GM12878 (cell line): ENCODE measurements around the gene LDLRAD4. TPM values are rescaled to one million over a fixed set of nuclear protein-coding genes. Genes with fewer than 3 reads are reported as not detected.

Source experiments
- ATAC-seq: fragments of 200-7000 bp; cut with Tn5 transposase; 3 replicates; pipeline ENCODE4 v1.9.1; 2020; ENCODE audit warnings: mild to moderate bottlenecking, moderate library complexity
- BruUV-seq: library from RNA; stranded (reverse); fragments of 400-500 nt; replicated peaks from 2 replicates; lab custom pipeline; 2021; lab: Mats Ljungman, UMichigan
- CTCF ChIA-PET: fragments of 300-600 bp; sonication (Branson Sonifier 250); formaldehyde crosslinking; extraction: SDS; loops from one replicate; lab custom pipeline; 2021; ENCODE audit warnings: inconsistent platforms; lab: Yijun Ruan, JAX
- POLR2A ChIA-PET: fragments of 350-600 bp; formaldehyde crosslinking; extraction: SDS; loops from one replicate; lab custom pipeline; 2021; ENCODE audit warnings: inconsistent platforms; lab: Charles Lee
- RAD21 ChIA-PET: fragments of 300-600 bp; sonication (Branson Sonifier 250); formaldehyde crosslinking; loops from one replicate; lab custom pipeline; 2023; ENCODE audit warnings: antibody characterized with exemption; ENCODE audit not compliant: unreplicated experiment; lab: Charles Lee
- SMC1A ChIA-PET: fragments of 300-600 bp; sonication (Branson Sonifier 250); formaldehyde crosslinking; loops from one replicate; lab custom pipeline; 2023; ENCODE audit not compliant: unreplicated experiment, uncharacterized antibody; lab: Charles Lee
- DNase-seq: peaks from one replicate; pipeline ENCODE4 v3.0.0-alpha.2; 2011; ENCODE audit warnings: low read depth, low spot score
- FAIRE-seq: peaks from 3 replicates; lab custom pipeline; 2011; peaks lifted over from hg19 to GRCh38; lab: Jason Lieb, UNC
- H2AFZ ChIP-seq: 2 replicates; pipeline ENCODE4 v1.6.0; 2011; ENCODE audit warnings: low read depth, low read length, control low read depth; ENCODE audit not compliant: control insufficient read depth
- H3K27ac ChIP-seq: 2 replicates; pipeline ENCODE4 v1.5.1; 2011; ENCODE audit warnings: control low read depth; ENCODE audit not compliant: control insufficient read depth, insufficient read depth
- H3K27me3 ChIP-seq, 2 experiments: replicated peaks in 1 of 2; 2 replicates each; pipeline versions ENCODE4 v1.6.0 to v1.6.1; 2011; ENCODE audit warnings: low read length in 1 of 2; ENCODE audit not compliant: control insufficient read depth in 2 of 2, insufficient read depth in 2 of 2
- H3K36me3 ChIP-seq, 2 experiments: 2 replicates each; pipeline ENCODE4 v1.5.1; 2011; ENCODE audit warnings: low read length in 1 of 2; ENCODE audit not compliant: control insufficient read depth in 2 of 2, insufficient read depth in 2 of 2
- H3K4me1 ChIP-seq: 2 replicates; pipeline ENCODE4 v1.6.1; 2011; ENCODE audit warnings: mild to moderate bottlenecking, low read length, moderate library complexity, mixed read lengths; ENCODE audit not compliant: control insufficient read depth, insufficient read depth
- H3K4me2 ChIP-seq: 2 replicates; pipeline ENCODE4 v1.6.0; 2011; ENCODE audit warnings: control low read depth; ENCODE audit not compliant: control insufficient read depth, insufficient read depth
- H3K4me3 ChIP-seq: fragments of 200-600 bp; sonication (generic); 2 replicates; pipeline ENCODE4 v1.5.1; 2016
- H3K79me2 ChIP-seq: 2 replicates; pipeline ENCODE4 v1.6.0; 2011; ENCODE audit warnings: low read length; ENCODE audit not compliant: control insufficient read depth, insufficient read depth
- H3K9ac ChIP-seq: 2 replicates; pipeline ENCODE4 v1.8.0; 2011; ENCODE audit warnings: low read length, control low read depth, mixed read lengths; ENCODE audit not compliant: control insufficient read depth, insufficient read depth
- H3K9me3 ChIP-seq: replicated peaks from 3 replicates; pipeline ENCODE4 v1.5.1; 2011; ENCODE audit warnings: mild to moderate bottlenecking, low read length; ENCODE audit not compliant: control insufficient read depth, insufficient read depth
- H4K20me1 ChIP-seq: 2 replicates; pipeline ENCODE4 v1.6.0; 2011; ENCODE audit not compliant: control insufficient read depth, insufficient read depth
- ATF7 ChIP-seq: fragments of 450-650 bp; IDR thresholded peaks from 2 replicates; pipeline ENCODE4 v1.6.1; 2016; ENCODE audit warnings: low read depth, mild to moderate bottlenecking
- BRCA1 ChIP-seq: IDR thresholded peaks from 2 replicates; pipeline ENCODE4 v1.6.1; 2011; ENCODE audit warnings: low read depth, low read length, improper control_type of control experiment
- CHD2 ChIP-seq: IDR thresholded peaks from 2 replicates; pipeline ENCODE4 v1.6.1; 2011; ENCODE audit warnings: low read depth, low read length, improper control_type of control experiment, borderline replicate concordance
- CREM ChIP-seq: IDR thresholded peaks from 2 replicates; pipeline ENCODE4 v1.6.1; 2014; ENCODE audit warnings: antibody characterized with exemption, low read depth
- LARP7 ChIP-seq: fragments of 450-650 bp; IDR thresholded peaks from 2 replicates; pipeline ENCODE4 v1.6.1; 2017; ENCODE audit warnings: mild to moderate bottlenecking
- NRF1 ChIP-seq: conservative IDR thresholded peaks from 2 replicates; pipeline ENCODE4 v1.6.1; 2011; ENCODE audit warnings: mild to moderate bottlenecking, low read depth, low read length, improper control_type of control experiment
- PML ChIP-seq: IDR thresholded peaks from 2 replicates; pipeline ENCODE4 v1.6.1; 2012; ENCODE audit warnings: low read length, inconsistent platforms
- SMAD1 ChIP-seq: fragments of 450-650 bp; IDR thresholded peaks from 2 replicates; pipeline ENCODE4 v1.6.1; 2018; ENCODE audit warnings: mild to moderate bottlenecking, low read depth; ENCODE audit not compliant: partially characterized antibody
- SRF ChIP-seq, 2 experiments: IDR thresholded peaks; 2 replicates each; pipeline ENCODE4 v1.6.1; 2011; ENCODE audit warnings: low read depth in 2 of 2, low read length in 2 of 2, mild to moderate bottlenecking in 1 of 2, moderate library complexity in 1 of 2
- SUZ12 ChIP-seq: fragments of 200-600 bp; sonication (generic); IDR thresholded peaks from one replicate; pipeline ENCODE4 v1.6.1; 2018; ENCODE audit warnings: antibody characterized with exemption, mild to moderate bottlenecking; ENCODE audit not compliant: unreplicated experiment
- TBL1XR1 ChIP-seq: IDR thresholded peaks from 2 replicates; pipeline ENCODE4 v1.6.1; 2012; ENCODE audit warnings: low read depth, low read length, improper control_type of control experiment
- TCF3 ChIP-seq: IDR thresholded peaks from 2 replicates; pipeline ENCODE4 v1.6.1; 2012; ENCODE audit warnings: low read depth, mild to moderate bottlenecking, low read length, borderline replicate concordance; ENCODE audit not compliant: insufficient read depth
- ZNF207 ChIP-seq: fragments of 450-650 bp; IDR thresholded peaks from 2 replicates; pipeline ENCODE4 v1.6.1; 2014; ENCODE audit warnings: antibody characterized with exemption, mild to moderate bottlenecking, borderline replicate concordance
- ZNF384 ChIP-seq: IDR thresholded peaks from 2 replicates; pipeline ENCODE4 v1.6.1; 2012; ENCODE audit warnings: low read depth, mild to moderate bottlenecking, low read length, improper control_type of control experiment, borderline replicate concordance
- WGBS: methylation state at CpG from one replicate; pipeline ENCODE4 v1.1.6; 2016; ENCODE audit warnings: low lambda C conversion rate; ENCODE audit not compliant: insufficient replicate concordance, insufficient coverage; ENCODE audit errors: missing lambda C conversion rate; 5-methylcytosine and 5-hydroxymethylcytosine counted together
- in situ Hi-C: fragments of 300-500 bp; cut with MboI; formaldehyde crosslinking; loops from 9 replicates; pipeline ENCODE4 v1.14.3; 2018; ENCODE audit warnings: mixed read lengths
- intact Hi-C: fragments of 100-400 bp; cut with micrococcal nuclease; formaldehyde crosslinking; loops from one replicate; pipeline ENCODE4 v1.14.2; 2022; ENCODE audit not compliant: unreplicated experiment
- polyA plus RNA-seq, 11 experiments: library from polyadenylated mRNA; depleted of rRNA in 4 of 11; unstranded in 6 of 11; stranded (reverse) in 5 of 11; fragments of >200 nt; fragmentation: Nextera tagmentation in 4 of 11; fragmentation: Illumina TruSeq in 1 of 11; extraction: Ambion mirVana in 4 of 11; extraction: Trizol in 1 of 11; gene quantifications; 1 replicate in 1 of 11; 2 replicates in 10 of 11; pipeline versions ENCODE4 v1.2.1 to v1.2.3, GENCODE V29; 2011 to 2016; ENCODE audit warnings: inconsistent platforms in 2 of 11, missing spikeins in 2 of 11, low read depth in 1 of 11
- total RNA-seq, 4 experiments: library from RNA; depleted of rRNA in 3 of 4; stranded (reverse); fragments of >200 nt in 3 of 4; fragmentation: Illumina TruSeq in 1 of 4; extraction: Trizol in 1 of 4; gene quantifications; 2 replicates each; pipeline versions ENCODE4 v1.2.1 to v1.2.3, GENCODE V29; 2013 to 2021
- TF ChIP-seq, protein P1 (sequence below): IDR thresholded peaks from 2 replicates; pipeline ENCODE4 v1.6.1; 2012; ENCODE audit warnings: low read depth, low read length, improper control_type of control experiment
- TF ChIP-seq, protein P2 (sequence below): IDR thresholded peaks from 2 replicates; pipeline ENCODE4 v1.6.1; 2011; ENCODE audit warnings: mild to moderate bottlenecking, low read depth, low read length, moderate library complexity; ENCODE audit not compliant: insufficient replicate concordance
- TF ChIP-seq, protein P3 (sequence below): fragments of 450-650 bp; IDR thresholded peaks from 2 replicates; pipeline ENCODE4 v1.6.1; 2014; ENCODE audit warnings: mild to moderate bottlenecking
- TF ChIP-seq, protein P4 (sequence below): IDR thresholded peaks from 2 replicates; pipeline ENCODE4 v1.6.1; 2012; ENCODE audit warnings: low read depth, low read length, improper control_type of control experiment

Gene LDLRAD4
- total and polyA plus RNA-seq, 10 of the 15 experiments (the other 5 are each of a cell fraction or from before 2014, with no cell fraction given): 2.7 to 16.8 (median 11.2) TPM

DNA sequence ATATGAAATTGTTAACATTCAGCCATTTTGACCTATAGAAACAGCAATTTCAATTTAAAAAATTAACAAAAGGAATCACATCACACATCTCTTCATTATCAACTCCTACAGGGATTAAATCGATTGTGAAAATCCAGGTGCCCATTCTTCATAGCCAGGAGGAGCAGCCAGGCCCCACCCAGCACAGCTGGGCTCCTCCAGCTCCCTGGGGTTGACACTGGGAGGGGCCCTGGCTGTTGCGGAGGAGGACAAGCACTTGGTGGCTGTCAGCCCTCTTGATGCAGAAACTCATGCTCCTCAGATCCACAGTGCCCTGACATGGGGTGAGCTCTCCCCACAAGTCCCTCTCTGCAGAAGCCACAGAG, 408.0 kb downstream of the LDLRAD4 start:
- TF ChIP-seq CREM (no peak), SMAD1 (no peak), LARP7 (no peak), SUZ12 (no peak), CHD2 (no peak), NRF1 (no peak), TCF3 (no peak), TBL1XR1 (no peak), PML (no peak), BRCA1 (no peak), ATF7 (no peak), ZNF207 (no peak), SRF (IDR thresholded peaks at IDR 0.05; ENCODE audit: low read depth in 2 of 2, low read length in 2 of 2) (no peak), ZNF384 (no peak)
- TF ChIP-seq, protein P1, sequence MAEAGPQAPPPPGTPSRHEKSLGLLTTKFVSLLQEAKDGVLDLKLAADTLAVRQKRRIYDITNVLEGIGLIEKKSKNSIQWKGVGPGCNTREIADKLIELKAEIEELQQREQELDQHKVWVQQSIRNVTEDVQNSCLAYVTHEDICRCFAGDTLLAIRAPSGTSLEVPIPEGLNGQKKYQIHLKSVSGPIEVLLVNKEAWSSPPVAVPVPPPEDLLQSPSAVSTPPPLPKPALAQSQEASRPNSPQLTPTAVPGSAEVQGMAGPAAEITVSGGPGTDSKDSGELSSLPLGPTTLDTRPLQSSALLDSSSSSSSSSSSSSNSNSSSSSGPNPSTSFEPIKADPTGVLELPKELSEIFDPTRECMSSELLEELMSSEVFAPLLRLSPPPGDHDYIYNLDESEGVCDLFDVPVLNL: no peak
- TF ChIP-seq, protein P2, sequence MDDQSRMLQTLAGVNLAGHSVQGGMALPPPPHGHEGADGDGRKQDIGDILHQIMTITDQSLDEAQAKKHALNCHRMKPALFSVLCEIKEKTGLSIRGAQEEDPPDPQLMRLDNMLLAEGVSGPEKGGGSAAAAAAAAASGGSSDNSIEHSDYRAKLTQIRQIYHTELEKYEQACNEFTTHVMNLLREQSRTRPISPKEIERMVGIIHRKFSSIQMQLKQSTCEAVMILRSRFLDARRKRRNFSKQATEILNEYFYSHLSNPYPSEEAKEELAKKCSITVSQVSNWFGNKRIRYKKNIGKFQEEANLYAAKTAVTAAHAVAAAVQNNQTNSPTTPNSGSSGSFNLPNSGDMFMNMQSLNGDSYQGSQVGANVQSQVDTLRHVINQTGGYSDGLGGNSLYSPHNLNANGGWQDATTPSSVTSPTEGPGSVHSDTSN: no peak
- TF ChIP-seq, protein P3, sequence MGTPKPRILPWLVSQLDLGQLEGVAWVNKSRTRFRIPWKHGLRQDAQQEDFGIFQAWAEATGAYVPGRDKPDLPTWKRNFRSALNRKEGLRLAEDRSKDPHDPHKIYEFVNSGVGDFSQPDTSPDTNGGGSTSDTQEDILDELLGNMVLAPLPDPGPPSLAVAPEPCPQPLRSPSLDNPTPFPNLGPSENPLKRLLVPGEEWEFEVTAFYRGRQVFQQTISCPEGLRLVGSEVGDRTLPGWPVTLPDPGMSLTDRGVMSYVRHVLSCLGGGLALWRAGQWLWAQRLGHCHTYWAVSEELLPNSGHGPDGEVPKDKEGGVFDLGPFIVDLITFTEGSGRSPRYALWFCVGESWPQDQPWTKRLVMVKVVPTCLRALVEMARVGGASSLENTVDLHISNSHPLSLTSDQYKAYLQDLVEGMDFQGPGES: no peak
- TF ChIP-seq, protein P4, sequence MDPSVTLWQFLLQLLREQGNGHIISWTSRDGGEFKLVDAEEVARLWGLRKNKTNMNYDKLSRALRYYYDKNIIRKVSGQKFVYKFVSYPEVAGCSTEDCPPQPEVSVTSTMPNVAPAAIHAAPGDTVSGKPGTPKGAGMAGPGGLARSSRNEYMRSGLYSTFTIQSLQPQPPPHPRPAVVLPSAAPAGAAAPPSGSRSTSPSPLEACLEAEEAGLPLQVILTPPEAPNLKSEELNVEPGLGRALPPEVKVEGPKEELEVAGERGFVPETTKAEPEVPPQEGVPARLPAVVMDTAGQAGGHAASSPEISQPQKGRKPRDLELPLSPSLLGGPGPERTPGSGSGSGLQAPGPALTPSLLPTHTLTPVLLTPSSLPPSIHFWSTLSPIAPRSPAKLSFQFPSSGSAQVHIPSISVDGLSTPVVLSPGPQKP: no peak
- Histone ChIP-seq H2AFZ (no peak overlapping the region), H3K4me1 (peaks cover 5% of the 10 kb centered on the region), H3K9me3 (no peaks in the 10 kb centered on the region), H3K27me3 (no peaks in the 10 kb centered on the region), H3K36me3 (no peaks in the 10 kb centered on the region; a peak in 2 of 4 replicates), H3K4me2 (no peak overlapping the region), H3K4me3 (no peak overlapping the region), H3K9ac (no peak overlapping the region), H3K27ac (no peak overlapping the region), H3K79me2 (no peaks in the 10 kb centered on the region), H4K20me1 (no peaks in the 10 kb centered on the region)
- in situ Hi-C loops (loop anchor here (25.0 kb wide), 1 partner anchor 464 kb away; no protein-coding TSS in a partner anchor), intact Hi-C loops (no loop called here)
- POLR2A ChIA-PET: no interaction called here
- ATAC-seq (no peak), DNase-seq (no peak), FAIRE-seq (no peak)
- 95% methylated on average over 2 of the region's 2 CpGs for WGBS
- RAD21 ChIA-PET: interaction anchor here (1.0 to 2.8 kb wide), 5 partner anchors 13 to 68 kb away, joined by 3 to 12 read pairs (median 5); no protein-coding TSS in a partner anchor
- SMC1A ChIA-PET: interaction anchor here (1.1 to 6.9 kb wide), 4 partner anchors 11 to 67 kb away, joined by 3 to 241 read pairs (median 3); no protein-coding TSS in a partner anchor
- CTCF ChIA-PET: interaction anchor here (1.1 to 11.8 kb wide), 2 partner anchors 59 to 67 kb away, joined by 5 to 337 read pairs; no protein-coding TSS in a partner anchor
- BruUV-seq: no TSS peak
